GM04504 (cell line): Measurements from ENCODE around the gene HEPN1.

ENCODE experiments used
- DNase-seq: peaks from one replicate; pipeline ENCODE4 v3.0.0-alpha.2; 2012; ENCODE audit warnings: low read depth

The HEPN1 gene

DNA sequence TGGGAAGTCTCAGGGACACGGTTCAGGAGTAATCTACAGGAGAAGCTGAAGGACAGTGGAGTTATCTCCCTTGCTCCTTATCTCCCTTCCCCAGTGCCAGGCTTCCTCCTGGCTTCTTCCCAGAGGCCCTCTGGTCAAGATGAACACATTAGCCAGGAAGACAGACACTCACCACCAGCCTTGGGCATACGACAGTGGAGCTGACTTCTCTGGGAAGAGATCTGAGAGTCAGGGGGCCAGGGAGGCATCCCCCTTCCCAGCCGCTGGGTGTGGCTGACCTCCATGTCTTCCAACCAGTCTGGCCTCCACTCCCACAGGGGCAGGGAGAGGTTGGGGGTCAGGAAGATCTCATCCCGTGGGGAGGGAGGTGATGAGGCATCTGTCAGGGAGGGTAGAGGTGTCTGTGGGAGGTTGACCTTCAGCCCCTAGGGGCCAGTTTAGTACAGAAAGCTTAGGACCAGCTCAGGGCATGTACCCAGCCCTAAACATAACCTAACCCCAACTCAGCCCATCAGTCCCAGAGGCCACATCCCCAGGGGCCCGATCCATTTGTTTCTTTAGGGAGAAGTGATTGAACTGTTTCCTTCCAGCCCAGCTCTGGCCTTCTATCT, 34.1 kb upstream of the HEPN1 start:
- DNase-seq: no peak

DNA sequence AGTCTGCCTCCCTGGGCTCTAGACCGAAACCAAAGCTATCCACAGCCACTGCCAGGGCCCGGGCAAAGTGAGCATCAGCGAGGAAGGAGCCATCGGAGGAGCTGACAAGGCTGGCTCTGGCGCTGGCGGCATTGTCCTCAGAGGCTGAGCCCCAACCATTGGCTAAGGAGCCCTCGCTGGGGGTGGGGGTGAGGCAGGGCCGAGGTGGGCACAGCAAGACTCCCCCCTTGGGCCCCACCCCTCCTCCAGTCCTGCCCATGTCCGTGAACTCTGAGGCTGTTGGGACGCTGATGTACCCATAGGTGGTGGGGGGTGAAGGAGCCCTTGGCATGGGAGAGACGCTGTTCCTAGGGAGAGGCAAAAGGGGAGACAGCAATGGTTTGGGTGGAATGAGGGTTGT, 32.6 kb upstream of the HEPN1 start:
- no peak for DNase-seq

DNA sequence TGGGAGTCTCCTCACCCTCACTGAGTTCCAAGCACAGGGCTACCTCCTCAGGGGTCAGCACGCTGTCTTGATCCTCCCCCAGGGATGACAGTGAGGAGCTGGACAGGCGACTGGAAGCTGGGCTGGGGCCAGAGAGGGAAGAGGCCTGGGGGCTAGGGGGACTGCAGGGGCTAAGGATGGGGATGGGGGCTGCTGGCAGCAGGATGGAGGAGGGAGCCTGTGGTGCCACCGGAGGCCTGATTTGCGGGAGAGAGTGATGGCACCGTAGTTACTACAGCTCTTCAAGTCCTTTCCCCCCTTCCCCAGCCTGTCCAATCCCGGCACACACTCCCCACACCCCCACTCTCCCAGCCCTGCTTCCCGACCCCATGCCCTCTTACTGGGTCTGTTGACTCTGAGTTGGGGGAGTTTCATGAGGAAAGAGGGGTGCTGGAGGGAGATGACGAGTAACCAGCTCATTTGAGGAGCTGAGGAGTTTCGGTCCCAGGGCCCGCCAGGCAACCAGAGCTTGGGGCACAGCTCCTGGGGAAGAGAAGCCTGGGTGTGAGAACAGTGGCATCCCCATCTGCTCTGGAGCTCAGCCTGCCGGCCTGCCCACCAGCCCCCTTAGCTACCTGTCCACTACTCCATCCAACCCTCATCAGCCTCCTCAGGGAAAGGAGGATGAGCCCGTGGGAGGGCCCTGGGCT, 31.9 kb upstream of the HEPN1 start:
- no peak for DNase-seq

DNA sequence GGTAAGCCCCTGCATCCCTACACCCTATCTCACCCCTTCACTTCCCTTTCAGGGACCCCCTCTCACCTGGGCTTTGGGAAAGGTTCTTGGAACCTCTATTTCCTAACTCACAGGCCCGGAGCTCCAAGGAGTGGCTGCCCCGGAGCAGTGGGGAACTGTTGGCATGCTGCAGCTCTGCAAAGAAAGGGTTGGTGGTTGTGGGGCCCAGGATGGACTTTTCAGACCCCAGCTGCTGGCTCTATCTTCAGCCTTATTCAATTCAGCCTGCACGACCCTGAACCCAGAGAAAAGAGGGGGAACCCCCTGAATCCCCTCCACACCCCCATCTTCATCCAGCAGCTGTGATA, 31.4 kb upstream of the HEPN1 start:
- no peak for DNase-seq

DNA sequence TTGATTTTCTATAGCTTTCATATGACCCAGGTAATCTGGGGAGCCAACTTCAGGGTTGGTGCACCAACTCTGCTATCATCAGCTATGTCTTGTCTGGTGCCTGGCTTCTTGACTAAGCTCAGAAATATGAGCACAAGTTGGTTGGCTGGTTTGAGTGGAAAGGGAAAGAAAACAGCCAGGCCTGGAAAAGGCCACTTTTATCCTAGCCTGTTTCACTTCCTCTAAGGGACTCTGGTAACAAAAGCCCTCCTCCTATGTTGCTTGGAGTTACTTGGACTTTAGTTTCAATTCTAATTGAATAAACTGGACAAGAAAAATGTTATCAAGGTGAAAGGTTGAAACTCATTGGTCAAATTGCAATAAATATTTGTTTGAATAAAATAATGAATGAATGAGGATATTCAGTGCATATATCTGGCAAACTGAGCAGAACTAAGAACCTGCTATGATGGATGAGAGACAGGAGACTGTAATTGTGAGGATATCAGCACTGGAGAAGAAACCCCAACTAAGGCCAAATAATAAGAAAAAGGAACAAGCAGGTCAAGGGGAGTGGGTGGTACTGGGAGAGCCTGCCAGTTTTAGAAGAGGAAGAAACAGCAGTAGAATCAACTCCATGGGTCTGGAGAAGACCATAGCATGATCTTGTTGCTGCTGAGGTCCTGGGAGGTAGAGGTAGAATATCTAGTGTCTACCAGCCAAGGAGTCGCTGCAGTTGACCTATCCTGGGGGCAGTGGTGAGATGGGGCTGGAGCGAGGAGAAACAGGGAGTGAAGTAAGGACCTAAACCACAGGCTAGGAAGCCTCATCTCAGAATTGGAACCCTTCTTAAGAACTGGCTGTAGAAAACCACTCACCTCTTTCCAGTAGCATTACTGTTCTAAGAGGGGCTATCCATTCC, 29.6 kb upstream of the HEPN1 start:
- no peak for DNase-seq

DNA sequence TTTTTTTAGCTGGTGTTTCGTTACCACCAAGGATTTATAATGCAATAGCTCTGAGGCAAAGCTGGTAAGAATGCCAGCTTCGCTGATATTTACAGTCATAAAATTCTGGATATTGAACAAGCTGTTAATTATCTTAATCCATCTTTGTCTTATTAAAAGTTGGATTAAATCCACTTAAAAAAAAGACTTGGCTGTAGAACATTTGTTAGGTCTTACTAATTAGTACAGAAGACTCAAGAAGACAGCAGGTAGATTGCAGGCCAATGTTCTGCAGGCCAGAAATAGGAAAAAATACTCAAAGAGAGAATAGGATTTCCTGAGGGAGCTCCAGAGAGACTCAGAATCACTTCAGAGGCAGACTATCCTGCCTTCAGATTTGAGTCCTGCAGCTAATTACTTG, 28.9 kb upstream of the HEPN1 start:
- no peak for DNase-seq

DNA sequence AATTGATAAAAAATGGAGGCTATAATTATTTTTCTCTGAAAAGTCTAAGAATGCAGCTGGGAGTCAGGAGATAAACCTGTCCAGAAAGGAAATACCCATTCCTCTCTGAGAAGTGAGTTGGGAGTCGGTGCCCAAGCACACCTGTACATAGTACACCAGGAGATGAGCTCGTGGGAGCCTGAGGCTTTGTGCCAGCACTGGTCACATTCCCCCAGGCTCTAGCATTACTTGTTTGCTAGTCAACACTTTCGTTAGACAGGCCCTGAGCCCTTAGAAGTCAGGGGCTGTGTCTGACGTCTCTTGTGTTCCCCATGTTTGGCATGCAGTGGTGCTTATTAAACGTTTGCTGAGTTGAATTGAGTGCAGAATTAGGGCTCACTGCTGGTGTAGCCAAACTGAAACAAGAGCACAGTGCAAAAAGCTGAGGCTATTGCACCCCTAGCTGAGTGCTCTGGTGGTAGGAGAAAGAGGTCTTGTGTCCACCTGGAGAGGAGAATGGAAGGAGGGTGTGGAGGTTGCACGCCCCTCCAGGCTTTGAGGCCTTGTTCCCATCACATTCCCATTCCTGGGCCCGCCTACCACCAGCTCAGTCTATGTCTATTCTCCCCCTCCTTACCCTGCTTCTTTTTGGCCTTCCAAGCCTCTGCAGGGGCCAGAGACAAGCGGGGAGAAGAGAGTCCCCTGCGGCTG, 28.2 kb upstream of the HEPN1 start:
- DNase-seq: no peak

DNA sequence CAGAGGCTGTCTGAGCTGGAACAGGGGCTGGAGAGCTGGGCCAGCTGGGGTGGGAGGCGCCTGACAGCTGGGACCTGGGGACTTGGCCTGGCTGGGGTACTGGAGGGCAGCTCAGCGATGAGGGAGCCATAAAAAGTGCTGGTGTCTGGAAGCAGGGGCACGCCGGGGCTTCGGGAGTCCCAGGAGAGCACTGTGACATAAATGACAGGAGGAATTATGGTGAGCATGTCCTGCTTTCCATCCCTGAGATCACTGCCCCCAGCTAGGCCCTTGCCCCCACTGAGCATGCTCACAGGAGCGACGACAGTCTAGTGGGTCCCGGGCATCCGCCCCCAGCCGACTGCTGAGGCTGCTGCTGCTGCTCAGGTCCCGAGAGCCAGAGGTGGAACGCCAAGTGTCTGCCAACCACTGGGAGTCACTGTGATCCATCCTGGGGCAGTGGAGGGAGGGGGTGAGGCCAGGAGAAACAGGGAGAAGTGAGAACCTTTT, 27.6 kb upstream of the HEPN1 start:
- DNase-seq: no peak

DNA sequence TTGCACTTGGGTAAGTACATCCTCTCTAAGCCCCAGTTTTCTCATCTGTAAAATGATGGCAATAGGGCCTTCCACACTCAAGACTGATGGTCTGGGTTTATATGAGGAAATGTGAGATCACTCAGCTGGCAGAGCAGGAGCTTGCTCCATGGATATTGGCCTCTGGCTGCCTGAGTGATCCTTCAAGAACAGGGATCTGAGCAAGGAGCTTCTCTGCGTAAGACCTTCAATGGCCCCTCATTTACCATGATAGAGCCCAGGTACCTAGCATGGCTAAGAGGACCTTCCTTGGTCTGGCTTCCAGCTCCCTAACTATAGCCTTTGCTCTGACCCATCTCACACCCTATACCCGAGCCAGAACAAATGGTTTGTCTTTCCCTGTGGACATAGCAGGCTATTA, 26.9 kb upstream of the HEPN1 start:
- DNase-seq: no peak

DNA sequence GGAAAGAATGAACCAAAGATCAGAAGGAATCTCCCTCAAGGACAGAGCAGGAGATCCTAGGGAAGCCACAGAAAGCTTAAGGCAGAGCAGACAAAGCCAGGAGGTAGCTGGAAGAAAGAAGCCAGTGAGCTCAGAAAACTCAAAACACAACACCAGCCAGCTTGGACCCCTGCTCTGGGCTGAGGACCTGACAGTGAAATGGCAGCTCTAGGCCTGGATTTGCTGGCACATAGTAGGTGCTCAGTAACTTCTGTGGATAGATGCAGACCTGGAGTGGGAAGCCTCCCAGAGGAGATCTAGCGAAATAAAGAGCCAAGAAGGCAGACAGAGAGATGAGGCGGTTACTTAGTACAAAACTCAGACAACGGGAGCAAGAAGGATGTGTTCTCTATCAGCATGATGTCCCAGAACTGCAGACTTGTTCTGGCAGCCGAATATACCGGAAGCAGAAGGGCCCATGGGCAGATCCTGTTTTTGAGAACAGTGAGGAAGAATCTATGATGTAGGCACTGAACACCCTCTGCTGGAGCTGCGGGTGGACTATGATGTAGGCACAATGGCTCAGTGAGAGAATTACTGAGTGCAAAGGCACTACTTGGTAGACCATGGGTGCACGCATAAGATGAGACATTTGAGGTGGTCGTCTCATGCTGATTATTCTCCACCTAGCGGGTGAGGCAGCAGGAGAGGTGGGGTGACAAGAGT, 26.1 kb upstream of the HEPN1 start:
- DNase-seq: no peak

DNA sequence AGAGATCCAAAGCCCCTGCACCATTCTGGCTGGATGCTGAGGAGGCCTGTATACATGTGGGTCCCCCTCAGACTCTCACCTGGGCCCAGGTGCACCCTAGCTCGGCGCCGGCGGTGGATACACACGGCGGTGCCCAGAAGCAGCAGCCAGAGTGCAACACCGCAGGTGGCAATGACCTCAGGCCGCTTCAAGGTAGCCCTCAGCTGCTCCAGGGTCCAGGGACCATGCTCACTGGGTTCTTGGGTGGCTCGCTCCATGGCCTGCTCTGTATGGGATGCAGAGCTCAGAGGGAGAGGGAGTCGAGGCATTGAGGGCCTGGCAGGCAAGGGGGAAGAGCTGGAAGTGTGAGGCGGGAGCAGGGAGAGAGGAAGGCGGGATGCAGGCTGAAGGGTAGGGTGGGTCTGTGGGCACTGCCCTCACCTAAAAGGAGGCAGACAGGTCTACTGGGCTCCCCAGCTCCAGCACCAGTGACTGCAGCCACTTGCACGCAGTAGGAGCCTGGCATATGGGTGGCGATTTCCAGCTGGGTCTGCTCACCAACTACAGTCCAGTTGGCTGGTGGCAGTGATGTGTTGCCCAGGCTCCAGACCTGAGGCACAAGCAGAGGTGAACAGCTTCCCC, 25.2 kb upstream of the HEPN1 start:
- DNase-seq: no peak

DNA sequence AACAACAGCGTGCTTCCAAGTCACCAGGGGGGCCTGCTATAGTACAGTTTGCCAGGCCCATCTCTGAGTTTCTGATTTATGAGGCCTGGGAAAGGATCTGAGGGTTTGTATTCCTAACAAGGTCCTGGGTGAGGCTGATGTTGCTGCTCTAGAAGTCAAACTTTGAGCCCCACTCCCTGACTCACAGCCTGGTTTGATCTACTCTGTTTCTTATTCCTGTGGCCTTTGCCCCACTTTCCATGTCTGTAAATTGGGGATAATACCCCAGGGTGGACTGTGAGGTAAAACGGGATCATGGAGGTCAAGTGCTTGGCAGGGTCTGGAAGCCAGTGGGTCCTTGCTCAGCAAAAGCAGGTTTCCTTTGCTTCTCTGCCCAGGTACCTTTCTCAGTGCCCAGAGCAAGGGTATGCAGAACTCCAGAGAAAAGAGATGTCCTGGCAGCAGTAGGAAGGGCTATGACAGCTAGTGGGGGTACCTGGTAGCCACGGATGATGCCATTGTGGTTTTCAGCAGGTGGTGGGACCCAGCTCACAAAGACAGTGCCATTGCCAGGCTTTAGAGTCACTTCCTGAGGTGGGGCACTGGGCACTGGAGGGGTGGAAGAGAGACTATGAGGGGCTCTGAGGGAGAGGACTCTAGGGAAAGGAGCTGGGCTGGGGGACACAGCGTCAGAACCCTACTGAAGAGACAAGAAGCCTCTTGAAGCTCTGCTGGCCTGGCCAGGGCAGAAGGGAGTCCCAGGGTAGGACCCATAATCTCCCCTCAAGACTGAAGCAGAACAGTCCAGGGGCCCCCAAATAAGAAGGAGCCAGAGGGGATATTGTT, 24.2 kb upstream of the HEPN1 start:
- no peak for DNase-seq

DNA sequence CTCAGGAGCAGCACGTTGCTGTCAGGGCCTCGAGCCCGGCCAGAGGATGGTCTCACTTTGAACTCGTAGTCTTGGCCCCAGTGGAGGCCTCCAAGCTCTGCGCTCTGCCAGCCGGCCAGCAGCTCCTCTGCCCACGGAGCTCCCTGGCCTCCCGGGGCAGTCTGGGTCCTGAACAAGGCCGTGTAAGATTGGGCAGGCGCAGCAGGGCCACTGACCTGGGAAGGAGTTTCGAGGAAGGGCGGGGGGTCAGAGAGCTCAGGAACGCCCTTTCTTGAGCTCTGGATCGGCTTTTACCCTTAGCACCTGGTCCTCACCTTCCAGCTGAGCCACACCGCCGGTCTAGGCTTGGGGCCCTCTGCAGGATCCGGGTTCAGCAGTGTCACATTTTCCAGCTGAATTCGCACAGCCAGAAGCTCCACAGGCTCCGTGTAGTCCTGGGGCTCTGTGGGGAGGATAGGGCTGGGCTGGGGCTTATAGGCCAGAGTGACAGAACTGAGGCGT, 23.5 kb upstream of the HEPN1 start:
- DNase-seq: no peak

DNA sequence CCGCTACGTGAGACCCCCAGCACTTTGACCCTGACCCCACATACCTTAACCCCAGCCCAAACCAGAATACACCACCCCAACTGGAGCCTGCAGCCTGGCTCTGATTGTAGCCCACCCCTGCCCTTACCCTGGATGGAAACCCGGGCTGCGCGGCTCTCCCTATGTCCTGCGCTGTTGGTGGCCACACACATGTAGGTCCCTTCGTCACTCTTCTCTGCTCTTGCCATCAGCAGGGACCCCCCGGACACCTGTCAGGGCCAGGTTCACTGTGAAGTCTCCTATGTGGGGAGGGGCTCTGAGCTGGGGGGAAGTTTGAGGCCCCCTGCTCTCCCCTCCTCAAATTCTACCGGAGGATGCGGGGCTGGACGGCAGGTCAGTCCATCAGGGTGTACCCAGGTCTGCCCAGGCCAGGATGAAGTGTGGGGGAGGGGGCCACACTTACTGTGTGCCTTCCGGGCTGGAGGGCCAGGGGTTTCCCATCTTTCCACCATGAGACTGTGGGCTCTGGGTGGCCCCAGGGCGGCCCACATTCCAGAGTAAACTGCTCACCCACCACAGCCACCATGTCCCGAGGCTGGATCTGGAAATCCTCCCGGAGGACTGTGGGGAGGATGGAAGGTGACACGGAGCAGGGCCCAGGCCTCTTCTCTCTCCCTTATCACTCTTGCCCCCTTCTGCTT, 22.8 kb upstream of the HEPN1 start:
- no peak for DNase-seq

DNA sequence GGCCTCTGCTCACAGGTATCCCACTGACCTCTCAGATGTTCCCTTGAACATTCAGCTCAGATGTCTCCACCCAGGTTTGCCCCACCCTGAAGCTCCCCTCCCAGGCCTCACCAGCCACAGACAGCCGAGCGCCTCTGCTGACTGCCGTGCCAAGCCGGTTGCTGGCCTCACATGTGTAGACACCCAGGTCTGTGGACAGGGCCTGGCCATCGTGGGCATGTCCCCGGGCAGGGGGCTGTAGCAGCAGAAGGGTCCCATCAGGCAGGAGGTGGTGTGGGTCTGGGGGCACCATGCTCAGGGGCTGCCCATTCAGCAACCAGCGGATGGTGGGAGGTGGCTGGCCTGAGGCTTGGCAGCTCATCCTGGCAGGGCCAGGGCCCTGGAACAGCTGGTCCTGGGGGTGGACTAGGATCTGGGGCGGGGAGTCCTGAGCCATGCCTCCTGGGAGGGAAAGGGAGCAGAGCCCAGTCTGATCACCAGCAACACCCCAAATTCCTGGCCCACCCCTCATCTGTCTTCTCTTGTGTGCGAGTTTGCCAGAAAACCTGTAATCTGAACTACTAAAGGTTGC, 22.1 kb upstream of the HEPN1 start:
- no peak for DNase-seq

DNA sequence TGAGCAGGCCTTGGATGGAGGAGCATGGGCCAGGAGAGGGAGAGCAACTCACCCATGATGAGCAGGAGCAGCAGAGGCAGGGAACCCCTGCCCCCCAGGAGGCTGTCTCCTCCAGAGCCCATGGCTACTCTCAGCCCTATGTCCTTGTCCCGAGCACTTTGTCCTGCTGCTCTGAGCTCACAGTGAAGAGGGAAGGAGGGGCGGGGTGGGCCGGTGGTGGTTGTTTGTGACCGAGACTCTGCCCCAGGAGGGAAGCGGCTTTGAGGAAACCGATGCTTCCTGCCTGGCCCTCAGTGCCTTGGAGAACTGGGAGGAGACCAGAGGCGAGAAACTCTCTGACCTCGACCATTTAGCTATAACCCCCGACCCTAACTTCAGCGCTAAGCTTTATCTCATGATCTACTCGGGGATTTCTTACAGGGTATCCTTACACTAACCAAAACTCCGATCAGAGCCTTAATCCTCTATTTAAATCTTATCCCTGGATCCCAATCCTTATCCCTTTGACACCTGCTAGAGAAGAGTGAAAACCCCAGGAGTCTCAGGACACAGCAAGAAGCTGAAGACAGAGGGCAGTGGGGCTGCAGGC, 21.3 kb upstream of the HEPN1 start, which contains the start of gene ROBO4:
TSS of gene ROBO4 (minus strand) at position 192 of the 589 bp plus-strand sequence. CDS start at position 122, 70 bp downstream.
- DNase-seq: no peak

DNA sequence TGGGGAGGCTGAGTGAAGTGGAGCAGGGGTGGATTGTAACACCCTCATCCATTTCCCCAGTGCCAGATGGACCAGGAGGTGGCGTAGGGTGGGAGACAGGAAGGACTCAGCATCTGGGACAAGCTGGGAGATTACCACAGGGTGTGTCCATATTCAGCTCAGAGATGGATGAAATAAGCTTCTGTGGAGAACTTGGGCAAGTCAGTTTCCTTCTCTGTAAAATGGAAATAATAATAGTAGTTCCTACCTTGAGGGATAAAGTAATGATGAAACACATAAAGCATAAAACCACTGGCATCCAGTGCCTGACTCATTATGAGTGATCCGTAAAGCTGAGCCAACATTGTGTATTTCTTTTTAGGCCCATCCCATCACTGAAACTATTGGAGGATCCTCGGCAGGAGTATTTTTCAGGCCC, 20.8 kb upstream of the HEPN1 start:
- peak; percentile 79 for DNase-seq

DNA sequence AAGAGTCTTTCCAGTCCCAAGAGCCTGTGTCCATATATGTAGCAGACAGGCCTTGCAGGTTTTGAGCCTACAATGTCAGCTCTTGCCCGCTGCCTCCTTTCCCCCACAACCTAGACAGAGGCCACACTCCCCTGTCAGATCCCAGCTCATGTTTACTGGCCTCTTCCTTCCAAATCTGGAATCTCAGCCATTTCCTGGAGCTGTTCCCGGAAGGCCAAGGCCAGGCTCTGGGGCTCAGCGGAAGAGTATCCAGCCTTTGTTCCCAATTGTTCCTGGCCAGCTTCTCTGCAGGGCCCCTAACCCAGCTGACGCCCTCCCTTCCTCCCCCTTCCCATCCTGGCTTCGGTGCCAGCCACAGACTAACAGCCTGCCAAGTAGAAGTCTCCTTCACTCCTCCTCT, 20.3 kb upstream of the HEPN1 start:
- no peak for DNase-seq
